Globus pallidus (tissue), 1 donor: Measurements from ENCODE around the gene GABRR1.
A peak's percentile ranks its signal among the peaks of the same experiment; 100 is the strongest.
"Not testable (repeated sequence)": the region's sequence is repeated elsewhere in the genome, so short reads cannot be mapped to it uniquely, and the experiment has no call there.

Experiments used
- DNase-seq: peaks from one replicate; pipeline ENCODE4 v3.0.0-alpha.2; 2015; ENCODE audit warnings: low spot score

GABRR1 gene

GRCh38 chr6:89154131-89154530, 63.0 kb downstream of the GABRR1 start:
- no peak for DNase-seq

GRCh38 chr6:89148016-89148750, 69.0 kb downstream of the GABRR1 start:
- no peak for DNase-seq

GRCh38 chr6:89146718-89147700, 70.1 kb downstream of the GABRR1 start:
- peak; percentile 13 for DNase-seq

GRCh38 chr6:89145956-89146717, 71.0 kb downstream of the GABRR1 start, which contains the start of gene PM20D2:
PM20D2 (plus strand) TSS chr6:89146055; CDS start chr6:89146145, 90 bp downstream.
- DNase-seq = no peak

GRCh38 chr6:89145091-89145955, 71.8 kb downstream of the GABRR1 start:
- peak; percentile 40 for DNase-seq

GRCh38 chr6:89144354-89144906, 72.7 kb downstream of the GABRR1 start:
- no peak for DNase-seq

GRCh38 chr6:89140347-89141156, 76.6 kb downstream of the GABRR1 start:
- no peak for DNase-seq

GRCh38 chr6:89139509-89140346, 77.4 kb downstream of the GABRR1 start:
- DNase-seq = no peak

GRCh38 chr6:89138173-89138572, 79.0 kb downstream of the GABRR1 start:
- DNase-seq = no peak

- no peak for DNase-seq
Measured at GRCh38 chr6:89134723-89135122, 82.4 kb downstream of the GABRR1 start.

GRCh38 chr6:89133981-89134380, 83.2 kb downstream of the GABRR1 start:
- no peak for DNase-seq

GRCh38 chr6:89132057-89132456, 85.1 kb downstream of the GABRR1 start:
- DNase-seq = no peak

- DNase-seq = no peak
Measured at GRCh38 chr6:89131599-89131998, 85.6 kb downstream of the GABRR1 start.

GRCh38 chr6:89128256-89128671, 88.9 kb downstream of the GABRR1 start:
- DNase-seq = not testable (repeated sequence)
